IMR-90 (cell line): ENCODE measurements around the gene ORC5. TPM values are rescaled to one million over a fixed set of nuclear protein-coding genes. Genes with fewer than 3 reads are reported as not detected.

Experiments
- ATAC-seq: fragments of 200-7000 bp; cut with Tn5 transposase; 2 replicates; pipeline ENCODE4 v1.9.1; 2020; ENCODE audit warnings: low read depth, mild to moderate bottlenecking, moderate library complexity
- BruUV-seq: library from RNA; stranded (reverse); fragments of 400-500 nt; replicated peaks from 2 replicates; lab custom pipeline; 2021; lab: Mats Ljungman, UMichigan
- CTCF ChIA-PET: fragments of 300-600 bp; formaldehyde crosslinking; extraction: SDS; loops from one replicate; lab custom pipeline; 2021; ENCODE audit warnings: antibody characterized with exemption; lab: Yijun Ruan, JAX
- POLR2A ChIA-PET: fragments of 300-600 bp; sonication (Branson Sonifier 250); formaldehyde crosslinking; loops from one replicate; lab custom pipeline; 2022; ENCODE audit warnings: antibody characterized with exemption; ENCODE audit not compliant: unreplicated experiment; lab: Charles Lee
- DNase-seq: peaks from one replicate; pipeline ENCODE4 v3.0.0; 2013
- H2AFZ ChIP-seq: replicated peaks from 2 replicates; pipeline ENCODE3; 2013; ENCODE audit warnings: low read length, mild to moderate bottlenecking; ENCODE audit not compliant: poor library complexity
- H2AK5ac ChIP-seq: 2 replicates; pipeline ENCODE4 v1.6.1; 2013; ENCODE audit warnings: low read depth, low read length, inconsistent platforms
- H2AK9ac ChIP-seq: replicated peaks from 2 replicates; pipeline ENCODE3; 2013; ENCODE audit warnings: mild to moderate bottlenecking, low read depth, low read length, moderate library complexity; ENCODE audit not compliant: poor library complexity
- H2BK120ac ChIP-seq: 2 replicates; pipeline ENCODE4 v1.6.1; 2013; ENCODE audit warnings: low read depth, low read length, inconsistent platforms
- H2BK15ac ChIP-seq: 3 replicates; pipeline ENCODE4 v1.6.1; 2013; ENCODE audit warnings: low read depth, low read length, inconsistent platforms
- H2BK20ac ChIP-seq: 2 replicates; pipeline ENCODE4 v1.6.1; 2013; ENCODE audit warnings: low read depth, mild to moderate bottlenecking, inconsistent platforms, low read length, moderate library complexity
- H2BK5ac ChIP-seq: 2 replicates; pipeline ENCODE4 v1.6.1; 2013; ENCODE audit warnings: mild to moderate bottlenecking, low read depth, low read length, inconsistent platforms; ENCODE audit not compliant: poor library complexity, severe bottlenecking
- H3K14ac ChIP-seq: replicated peaks from 2 replicates; pipeline ENCODE4 v1.6.1; 2013; ENCODE audit warnings: low read depth, low read length, inconsistent platforms
- H3K18ac ChIP-seq: 2 replicates; pipeline ENCODE4 v1.6.1; 2013; ENCODE audit warnings: low read depth, low read length, control low read depth
- H3K23ac ChIP-seq: 2 replicates; pipeline ENCODE4 v1.6.1; 2013; ENCODE audit warnings: low read depth, low read length, inconsistent platforms
- H3K27ac ChIP-seq: 2 replicates; pipeline ENCODE4 v1.5.1; 2013; ENCODE audit warnings: mild to moderate bottlenecking, control low read depth, low read length; ENCODE audit not compliant: insufficient read depth
- H3K27me3 ChIP-seq: 2 replicates; pipeline ENCODE4 v1.6.1; 2013; ENCODE audit warnings: low read length; ENCODE audit not compliant: control insufficient read depth, insufficient read depth
- H3K36me3 ChIP-seq: 2 replicates; pipeline ENCODE4 v1.6.1; 2013; ENCODE audit warnings: low read length, mixed read lengths; ENCODE audit not compliant: control insufficient read depth, insufficient read depth
- H3K4ac ChIP-seq: 2 replicates; pipeline ENCODE4 v1.6.1; 2013; ENCODE audit warnings: low read depth, low read length, inconsistent platforms
- H3K4me1 ChIP-seq: 2 replicates; pipeline ENCODE4 v1.6.1; 2013; ENCODE audit warnings: low read length, mixed read lengths; ENCODE audit not compliant: control insufficient read depth, insufficient read depth
- H3K4me2 ChIP-seq: 2 replicates; pipeline ENCODE4 v1.6.1; 2013; ENCODE audit warnings: low read depth, mild to moderate bottlenecking, control low read depth, low read length, moderate library complexity
- H3K4me3 ChIP-seq: 2 replicates; pipeline ENCODE4 v1.5.1; 2013; ENCODE audit warnings: low read depth, mild to moderate bottlenecking, control low read depth, low read length, moderate library complexity; ENCODE audit not compliant: insufficient read depth
- H3K56ac ChIP-seq: 2 replicates; pipeline ENCODE4 v1.6.1; 2013; ENCODE audit warnings: low read length, inconsistent platforms; ENCODE audit not compliant: insufficient read depth; ENCODE audit errors: extremely low read depth
- H3K79me1 ChIP-seq, 2 experiments: 2 replicates each; pipeline ENCODE4 v1.6.1; 2013; ENCODE audit warnings: low read length in 2 of 2, inconsistent platforms in 1 of 2, low read depth in 1 of 2
- H3K9ac ChIP-seq: 2 replicates; pipeline ENCODE4 v1.6.1; 2013; ENCODE audit warnings: low read depth, low read length, control low read depth
- H3K9me1 ChIP-seq: 2 replicates; pipeline ENCODE4 v1.6.1; 2013; ENCODE audit warnings: low read length, inconsistent platforms; ENCODE audit not compliant: insufficient read depth
- H3K9me3 ChIP-seq: 2 replicates; pipeline ENCODE4 v1.6.1; 2013; ENCODE audit warnings: low read length; ENCODE audit not compliant: control insufficient read depth, insufficient read depth
- H4K20me1 ChIP-seq: 2 replicates; pipeline ENCODE4 v1.6.1; 2013; ENCODE audit warnings: low read length, inconsistent platforms; ENCODE audit not compliant: insufficient read depth
- H4K5ac ChIP-seq: 2 replicates; pipeline ENCODE4 v1.6.1; 2013; ENCODE audit warnings: mild to moderate bottlenecking, low read depth, low read length, control low read depth
- H4K8ac ChIP-seq, 2 experiments: 2 replicates each; pipeline ENCODE4 v1.6.1; 2013; ENCODE audit warnings: low read depth in 2 of 2, low read length in 2 of 2, control low read depth in 1 of 2, inconsistent platforms in 1 of 2
- H4K91ac ChIP-seq: 2 replicates; pipeline ENCODE4 v1.6.1; 2013; ENCODE audit warnings: low read depth, low read length, inconsistent platforms; ENCODE audit not compliant: insufficient read depth
- BHLHE40 ChIP-seq: fragments of 150-350 bp; IDR thresholded peaks from 2 replicates; pipeline ENCODE4 v1.6.1; 2016; ENCODE audit warnings: mild to moderate bottlenecking, low read depth, low read length
- FOS ChIP-seq: fragments of 150-350 bp; IDR thresholded peaks from 2 replicates; pipeline ENCODE4 v1.6.1; 2016; ENCODE audit warnings: low read depth, low read length
- POLR2A ChIP-seq: IDR thresholded peaks from 2 replicates; pipeline ENCODE4 v1.6.1; 2012; ENCODE audit warnings: mild to moderate bottlenecking, low read depth, low read length
- RCOR1 ChIP-seq: IDR thresholded peaks from 2 replicates; pipeline ENCODE4 v1.6.1; 2012; ENCODE audit warnings: mild to moderate bottlenecking, low read length, improper control_type of control experiment; ENCODE audit not compliant: insufficient replicate concordance
- SMC3 ChIP-seq: fragments of 150-350 bp; IDR thresholded peaks from 2 replicates; pipeline ENCODE4 v1.6.1; 2016; ENCODE audit warnings: low read depth, mild to moderate bottlenecking, antibody characterized with exemption, low read length, moderate library complexity
- WGBS, 2 experiments: methylation state at CpG; one replicate each; pipeline versions ENCODE4 v1.1.5 to v1.1.7; 2013; ENCODE audit warnings: missing lambda C conversion rate in 2 of 2; ENCODE audit not compliant: insufficient read length in 1 of 2; ENCODE audit errors: extremely low coverage in 2 of 2; 5-methylcytosine and 5-hydroxymethylcytosine counted together
- dilution Hi-C: fragments of 300-500 bp; cut with HindIII; formaldehyde crosslinking; loops from one replicate; pipeline ENCODE4 v1.14.3; 2018; ENCODE audit warnings: low sequenced_read_pairs; ENCODE audit not compliant: unreplicated experiment
- in situ Hi-C: fragments of 300-500 bp; cut with MboI; formaldehyde crosslinking; loops from 3 replicates; pipeline ENCODE4 v1.14.3; 2019; ENCODE audit warnings: low sequenced_read_pairs, inconsistent platforms, mixed read lengths
- intact Hi-C: fragments of 100-400 bp; cut with micrococcal nuclease; formaldehyde crosslinking; loops from 2 replicates; pipeline ENCODE4 v1.10.0; 2022
- polyA plus RNA-seq, 3 experiments: library from polyadenylated mRNA; depleted of rRNA; stranded (reverse); fragments of >200 nt; gene quantifications; 2 replicates each; pipeline ENCODE4 v1.2.3, GENCODE V29; 2012; ENCODE audit warnings: low replicate concordance in 1 of 3
- total RNA-seq: library from RNA; depleted of rRNA; stranded (reverse); fragments of >200 nt; gene quantifications from 2 replicates; pipeline ENCODE4 v1.2.3, GENCODE V29; 2012
- TF ChIP-seq, protein P1 (sequence below): conservative IDR thresholded peaks from 2 replicates; pipeline ENCODE4 v1.5.1; 2012; ENCODE audit warnings: mild to moderate bottlenecking, low read depth, low read length, improper control_type of control experiment
- TF ChIP-seq, protein P2 (sequence below): fragments of 150-350 bp; IDR thresholded peaks from 2 replicates; pipeline ENCODE4 v1.6.1; 2016; ENCODE audit warnings: low read depth, mild to moderate bottlenecking, low read length, moderate library complexity, borderline replicate concordance

The ORC5 gene
- total and polyA plus RNA-seq, 2 of the 4 experiments (the other 2 are of a cell fraction) = 7.9 to 18.8 TPM

DNA sequence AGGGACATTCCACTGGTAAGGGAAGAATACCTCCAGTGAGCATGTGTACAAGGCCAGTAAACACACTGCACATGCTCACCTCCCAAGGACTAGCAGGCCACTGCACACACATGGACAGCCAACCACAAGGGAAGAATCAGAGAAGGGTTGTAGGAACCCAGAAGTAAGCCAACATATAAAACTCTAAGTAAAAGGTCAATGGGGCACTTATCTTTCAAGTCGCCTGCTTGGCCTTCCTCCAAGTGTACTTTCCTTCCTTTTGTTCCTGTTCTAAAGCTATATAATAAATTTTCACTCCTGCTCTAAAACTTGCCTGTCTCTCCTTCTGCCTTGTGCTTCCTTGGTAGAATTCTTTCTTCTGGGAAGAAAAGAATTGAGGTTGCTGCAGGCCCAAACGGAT, 33.0 kb downstream of the ORC5 start:
- H3K4me2 ChIP-seq = no peak overlapping the region
- no peaks in the 10 kb centered on the region for H3K79me1 ChIP-seq
- H2AFZ ChIP-seq = no peak overlapping the region
- CTCF ChIA-PET = no interaction called here
- POLR2A ChIA-PET = no interaction called here
- DNase-seq = no peak
- no peak overlapping the region for H3K4ac ChIP-seq
- H3K56ac ChIP-seq = no peak overlapping the region
- no peak overlapping the region for H4K8ac ChIP-seq
- H3K9ac ChIP-seq = no peak overlapping the region
- TF ChIP-seq, protein P1, sequence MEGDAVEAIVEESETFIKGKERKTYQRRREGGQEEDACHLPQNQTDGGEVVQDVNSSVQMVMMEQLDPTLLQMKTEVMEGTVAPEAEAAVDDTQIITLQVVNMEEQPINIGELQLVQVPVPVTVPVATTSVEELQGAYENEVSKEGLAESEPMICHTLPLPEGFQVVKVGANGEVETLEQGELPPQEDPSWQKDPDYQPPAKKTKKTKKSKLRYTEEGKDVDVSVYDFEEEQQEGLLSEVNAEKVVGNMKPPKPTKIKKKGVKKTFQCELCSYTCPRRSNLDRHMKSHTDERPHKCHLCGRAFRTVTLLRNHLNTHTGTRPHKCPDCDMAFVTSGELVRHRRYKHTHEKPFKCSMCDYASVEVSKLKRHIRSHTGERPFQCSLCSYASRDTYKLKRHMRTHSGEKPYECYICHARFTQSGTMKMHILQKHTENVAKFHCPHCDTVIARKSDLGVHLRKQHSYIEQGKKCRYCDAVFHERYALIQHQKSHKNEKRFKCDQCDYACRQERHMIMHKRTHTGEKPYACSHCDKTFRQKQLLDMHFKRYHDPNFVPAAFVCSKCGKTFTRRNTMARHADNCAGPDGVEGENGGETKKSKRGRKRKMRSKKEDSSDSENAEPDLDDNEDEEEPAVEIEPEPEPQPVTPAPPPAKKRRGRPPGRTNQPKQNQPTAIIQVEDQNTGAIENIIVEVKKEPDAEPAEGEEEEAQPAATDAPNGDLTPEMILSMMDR = no peak
- TF ChIP-seq SMC3 (no peak), RCOR1 (no peak), FOS (no peak), BHLHE40 (no peak), POLR2A (no peak)
- TF ChIP-seq, protein P2, sequence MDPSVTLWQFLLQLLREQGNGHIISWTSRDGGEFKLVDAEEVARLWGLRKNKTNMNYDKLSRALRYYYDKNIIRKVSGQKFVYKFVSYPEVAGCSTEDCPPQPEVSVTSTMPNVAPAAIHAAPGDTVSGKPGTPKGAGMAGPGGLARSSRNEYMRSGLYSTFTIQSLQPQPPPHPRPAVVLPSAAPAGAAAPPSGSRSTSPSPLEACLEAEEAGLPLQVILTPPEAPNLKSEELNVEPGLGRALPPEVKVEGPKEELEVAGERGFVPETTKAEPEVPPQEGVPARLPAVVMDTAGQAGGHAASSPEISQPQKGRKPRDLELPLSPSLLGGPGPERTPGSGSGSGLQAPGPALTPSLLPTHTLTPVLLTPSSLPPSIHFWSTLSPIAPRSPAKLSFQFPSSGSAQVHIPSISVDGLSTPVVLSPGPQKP = no peak
- H3K14ac ChIP-seq = no peak overlapping the region
- no peak overlapping the region for H3K18ac ChIP-seq
- no peak overlapping the region for H2BK15ac ChIP-seq
- no peak overlapping the region for H4K91ac ChIP-seq
- H3K23ac ChIP-seq = no peak overlapping the region
- H2AK5ac ChIP-seq = no peak overlapping the region
- no peaks in the 10 kb centered on the region for H3K27me3 ChIP-seq
- intact Hi-C loops (no loop called here), dilution Hi-C loops (no loop called here), in situ Hi-C loops (no loop called here)
- H3K4me3 ChIP-seq = no peak overlapping the region
- no peak overlapping the region for H2BK20ac ChIP-seq
- no peak overlapping the region for H2AK9ac ChIP-seq
- no peak for ATAC-seq
- H4K20me1 ChIP-seq = no peaks in the 10 kb centered on the region
- no peak overlapping the region for H2BK120ac ChIP-seq
- H3K27ac ChIP-seq = no peak overlapping the region
- H2BK5ac ChIP-seq = no peak overlapping the region
- H3K36me3 ChIP-seq = peaks cover 5% of the 10 kb centered on the region
- H4K5ac ChIP-seq = no peak overlapping the region
- no peaks in the 10 kb centered on the region; the same call in 1 of the 2 replicates for H3K9me1 ChIP-seq
- H3K9me3 ChIP-seq = no peaks in the 10 kb centered on the region
- no CpG with 5 or more reads among the region's 2 CpGs for WGBS, 2 experiments
- no TSS peak for BruUV-seq
- H3K4me1 ChIP-seq = peaks cover 1% of the 10 kb centered on the region; the same call in 1 of the 2 replicates
